Lower lobe of right lung (tissue), 2 donors: ENCODE measurements around the gene BSN. TPM values are rescaled to one million over a fixed set of nuclear protein-coding genes. Genes with fewer than 3 reads are reported as not detected.

Experiments
- ATAC-seq, 2 donors: fragments of 200-7000 bp; cut with Tn5 transposase; one replicate each; pipeline ENCODE4 v1.9.1; 2020 to 2022; ENCODE audit warnings: mild to moderate bottlenecking in 2 of 2, moderate library complexity in 2 of 2
- DNase-seq: peaks from one replicate; pipeline ENCODE4 v3.0.0-alpha.2; 2020
- H3K27ac ChIP-seq: fragments of 200-600 bp; one replicate; pipeline ENCODE4 v1.8.0; 2022
- H3K27me3 ChIP-seq: fragments of 200-600 bp; one replicate; pipeline ENCODE4 v1.8.0; 2022; ENCODE audit warnings: low read depth
- H3K36me3 ChIP-seq: fragments of 200-600 bp; one replicate; pipeline ENCODE4 v1.8.0; 2022; ENCODE audit warnings: mild to moderate bottlenecking
- H3K4me1 ChIP-seq: fragments of 200-600 bp; one replicate; pipeline ENCODE4 v1.8.0; 2022
- H3K4me3 ChIP-seq: fragments of 200-600 bp; one replicate; pipeline ENCODE4 v1.8.0; 2022; ENCODE audit warnings: mild to moderate bottlenecking
- H3K9me3 ChIP-seq: fragments of 200-600 bp; one replicate; pipeline ENCODE4 v1.8.0; 2022
- intact Hi-C: fragments of 100-400 bp; cut with DNase I; formaldehyde crosslinking; loops from one replicate; pipeline ENCODE4 v1.11.0; 2022
- total RNA-seq: library from RNA; stranded (reverse); fragmentation: NEBNext Ultra II Directional; extraction: Animal tissue kit (Norgen Biotek cat#: 25700); gene quantifications from one replicate; pipeline ENCODE4 v1.2.1, GENCODE V29; 2021
- TF ChIP-seq, protein P1 (sequence below): fragments of 200-600 bp; IDR thresholded peaks from one replicate; pipeline ENCODE4 v1.8.0; 2022; ENCODE audit warnings: antibody characterized with exemption, mild to moderate bottlenecking
- donor health status: DM: no; HTN: yes; CAD: no; lungs with severe emphysema.

Gene BSN
- total RNA-seq, 1 donor from 2014 or later = 0.35 TPM

DNA sequence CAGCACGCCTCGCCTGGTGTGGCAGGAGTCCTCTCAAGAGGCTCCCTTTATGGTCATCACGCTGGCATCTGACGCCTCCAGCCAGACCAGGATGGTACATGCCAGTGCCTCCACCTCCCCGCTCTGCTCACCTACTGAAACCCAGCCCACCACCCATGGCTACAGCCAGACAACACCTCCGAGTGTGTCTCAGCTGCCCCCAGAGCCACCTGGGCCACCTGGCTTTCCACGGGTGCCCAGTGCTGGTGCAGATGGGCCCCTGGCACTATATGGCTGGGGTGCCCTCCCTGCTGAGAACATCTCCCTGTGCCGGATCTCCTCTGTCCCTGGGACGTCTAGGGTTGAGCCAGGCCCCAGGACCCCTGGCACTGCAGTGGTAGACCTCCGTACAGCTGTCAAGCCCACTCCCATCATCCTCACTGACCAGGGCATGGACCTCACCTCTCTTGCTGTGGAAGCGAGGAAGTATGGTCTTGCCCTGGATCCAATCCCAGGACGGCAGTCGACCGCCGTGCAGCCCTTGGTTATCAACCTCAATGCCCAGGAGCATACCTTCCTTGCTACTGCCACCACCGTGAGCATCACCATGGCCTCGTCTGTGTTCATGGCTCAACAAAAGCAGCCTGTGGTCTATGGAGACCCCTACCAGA, 100.0 kb downstream of the BSN start:
- Histone ChIP-seq H3K4me3 (no peak overlapping the region), H3K27ac (no peak overlapping the region), H3K4me1 (no peaks in the 10 kb centered on the region), H3K27me3 (no peaks in the 10 kb centered on the region), H3K36me3 (no peaks in the 10 kb centered on the region), H3K9me3 (no peaks in the 10 kb centered on the region)
- intact Hi-C loops = no loop called here
- no peak for DNase-seq
- TF ChIP-seq, protein P1, sequence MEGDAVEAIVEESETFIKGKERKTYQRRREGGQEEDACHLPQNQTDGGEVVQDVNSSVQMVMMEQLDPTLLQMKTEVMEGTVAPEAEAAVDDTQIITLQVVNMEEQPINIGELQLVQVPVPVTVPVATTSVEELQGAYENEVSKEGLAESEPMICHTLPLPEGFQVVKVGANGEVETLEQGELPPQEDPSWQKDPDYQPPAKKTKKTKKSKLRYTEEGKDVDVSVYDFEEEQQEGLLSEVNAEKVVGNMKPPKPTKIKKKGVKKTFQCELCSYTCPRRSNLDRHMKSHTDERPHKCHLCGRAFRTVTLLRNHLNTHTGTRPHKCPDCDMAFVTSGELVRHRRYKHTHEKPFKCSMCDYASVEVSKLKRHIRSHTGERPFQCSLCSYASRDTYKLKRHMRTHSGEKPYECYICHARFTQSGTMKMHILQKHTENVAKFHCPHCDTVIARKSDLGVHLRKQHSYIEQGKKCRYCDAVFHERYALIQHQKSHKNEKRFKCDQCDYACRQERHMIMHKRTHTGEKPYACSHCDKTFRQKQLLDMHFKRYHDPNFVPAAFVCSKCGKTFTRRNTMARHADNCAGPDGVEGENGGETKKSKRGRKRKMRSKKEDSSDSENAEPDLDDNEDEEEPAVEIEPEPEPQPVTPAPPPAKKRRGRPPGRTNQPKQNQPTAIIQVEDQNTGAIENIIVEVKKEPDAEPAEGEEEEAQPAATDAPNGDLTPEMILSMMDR = no peak
- no peak for ATAC-seq

DNA sequence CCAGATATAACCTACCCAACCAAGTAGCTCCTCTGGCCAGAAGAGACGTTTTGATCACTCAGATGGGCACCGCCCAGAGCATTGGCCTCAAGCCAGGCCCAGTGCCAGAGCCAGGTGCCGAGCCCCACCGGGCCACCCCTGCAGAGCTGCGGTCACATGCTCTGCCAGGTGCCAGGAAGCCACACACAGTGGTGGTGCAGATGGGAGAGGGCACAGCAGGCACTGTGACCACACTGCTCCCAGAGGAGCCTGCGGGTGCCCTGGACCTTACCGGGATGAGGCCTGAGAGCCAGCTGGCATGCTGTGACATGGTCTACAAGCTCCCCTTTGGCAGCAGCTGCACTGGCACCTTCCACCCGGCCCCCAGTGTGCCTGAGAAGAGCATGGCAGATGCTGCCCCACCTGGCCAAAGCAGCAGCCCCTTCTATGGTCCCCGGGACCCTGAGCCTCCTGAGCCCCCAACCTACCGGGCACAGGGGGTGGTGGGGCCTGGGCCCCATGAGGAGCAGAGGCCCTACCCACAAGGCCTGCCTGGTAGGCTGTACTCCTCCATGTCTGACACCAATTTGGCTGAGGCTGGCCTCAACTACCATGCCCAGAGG, 100.8 kb downstream of the BSN start:
- no peak for DNase-seq
- Histone ChIP-seq H3K9me3 (no peaks in the 10 kb centered on the region), H3K27me3 (no peaks in the 10 kb centered on the region), H3K27ac (no peak overlapping the region), H3K36me3 (no peaks in the 10 kb centered on the region), H3K4me3 (no peak overlapping the region), H3K4me1 (no peaks in the 10 kb centered on the region)
- intact Hi-C loops = no loop called here
- no peak for ATAC-seq
- TF ChIP-seq, protein P1 = no peak

DNA sequence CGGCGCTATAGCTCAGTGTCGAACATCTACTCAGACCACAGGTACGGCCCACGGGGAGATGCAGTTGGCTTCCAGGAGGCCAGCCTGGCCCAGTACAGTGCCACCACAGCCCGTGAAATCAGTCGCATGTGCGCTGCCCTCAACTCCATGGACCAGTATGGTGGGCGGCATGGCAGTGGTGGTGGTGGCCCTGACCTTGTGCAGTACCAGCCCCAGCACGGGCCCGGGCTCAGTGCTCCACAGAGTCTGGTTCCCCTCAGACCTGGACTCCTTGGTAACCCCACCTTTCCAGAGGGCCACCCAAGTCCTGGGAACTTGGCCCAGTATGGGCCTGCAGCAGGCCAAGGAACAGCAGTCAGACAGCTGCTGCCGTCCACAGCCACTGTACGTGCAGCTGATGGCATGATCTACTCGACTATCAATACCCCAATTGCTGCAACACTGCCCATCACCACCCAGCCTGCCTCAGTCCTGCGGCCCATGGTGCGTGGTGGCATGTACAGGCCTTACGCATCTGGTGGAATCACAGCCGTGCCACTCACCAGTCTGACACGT, 101.5 kb downstream of the BSN start:
- Histone ChIP-seq H3K27ac (no peak overlapping the region), H3K4me1 (no peaks in the 10 kb centered on the region), H3K36me3 (no peaks in the 10 kb centered on the region), H3K4me3 (no peak overlapping the region), H3K27me3 (no peaks in the 10 kb centered on the region), H3K9me3 (no peaks in the 10 kb centered on the region)
- DNase-seq (no peak), ATAC-seq (no peak)
- TF ChIP-seq, protein P1 = no peak
- intact Hi-C loops = no loop called here

DNA sequence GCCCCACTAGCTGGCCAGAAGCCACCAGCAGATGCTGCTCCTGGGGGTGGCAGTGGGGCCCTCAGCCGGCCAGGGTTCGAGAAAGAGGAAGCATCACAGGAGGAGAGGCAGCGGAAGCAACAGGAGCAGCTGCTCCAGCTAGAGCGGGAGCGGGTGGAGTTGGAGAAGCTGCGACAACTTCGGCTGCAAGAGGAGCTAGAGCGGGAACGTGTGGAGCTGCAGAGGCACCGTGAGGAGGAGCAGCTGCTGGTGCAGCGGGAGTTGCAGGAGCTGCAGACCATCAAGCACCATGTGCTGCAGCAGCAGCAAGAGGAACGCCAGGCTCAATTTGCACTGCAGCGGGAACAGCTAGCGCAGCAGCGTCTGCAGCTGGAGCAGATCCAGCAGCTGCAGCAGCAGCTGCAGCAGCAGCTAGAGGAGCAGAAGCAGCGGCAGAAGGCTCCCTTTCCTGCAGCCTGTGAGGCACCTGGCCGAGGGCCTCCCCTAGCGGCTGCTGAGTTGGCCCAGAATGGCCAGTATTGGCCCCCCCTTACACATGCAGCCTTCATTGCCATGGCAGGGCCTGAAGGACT, 102.3 kb downstream of the BSN start:
- DNase-seq (no peak), ATAC-seq (no peak)
- H3K4me1 ChIP-seq = no peaks in the 10 kb centered on the region
- TF ChIP-seq, protein P1 = no peak
- no peak overlapping the region for H3K4me3 ChIP-seq
- no peaks in the 10 kb centered on the region for H3K27me3 ChIP-seq
- no peaks in the 10 kb centered on the region for H3K36me3 ChIP-seq
- no peaks in the 10 kb centered on the region for H3K9me3 ChIP-seq
- no peak overlapping the region for H3K27ac ChIP-seq
- intact Hi-C loops = no loop called here

DNA sequence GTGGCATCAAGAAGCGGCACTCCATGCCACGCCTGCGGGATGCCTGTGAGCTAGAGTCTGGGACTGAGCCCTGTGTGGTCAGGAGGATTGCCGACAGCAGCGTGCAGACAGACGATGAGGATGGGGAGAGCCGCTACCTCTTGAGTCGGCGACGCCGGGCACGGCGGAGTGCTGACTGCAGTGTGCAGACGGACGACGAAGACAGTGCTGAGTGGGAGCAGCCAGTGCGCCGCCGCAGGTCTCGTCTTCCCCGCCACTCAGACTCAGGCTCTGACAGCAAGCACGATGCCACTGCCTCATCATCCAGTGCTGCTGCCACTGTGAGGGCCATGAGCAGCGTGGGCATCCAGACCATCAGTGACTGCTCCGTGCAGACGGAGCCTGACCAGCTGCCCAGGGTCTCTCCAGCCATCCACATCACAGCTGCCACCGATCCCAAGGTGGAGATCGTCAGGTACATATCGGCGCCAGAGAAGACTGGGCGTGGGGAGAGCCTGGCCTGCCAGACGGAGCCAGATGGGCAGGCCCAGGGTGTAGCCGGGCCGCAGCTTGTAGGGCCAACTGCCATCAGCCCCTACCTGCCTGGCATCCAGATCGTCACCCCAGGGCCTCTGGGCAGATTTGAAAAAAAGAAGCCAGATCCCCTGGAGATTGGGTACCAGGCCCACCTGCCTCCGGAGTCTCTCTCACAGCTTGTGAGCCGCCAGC, 103.1 kb downstream of the BSN start:
- no peak overlapping the region for H3K4me3 ChIP-seq
- intact Hi-C loops = no loop called here
- no peaks in the 10 kb centered on the region for H3K4me1 ChIP-seq
- H3K27me3 ChIP-seq = no peaks in the 10 kb centered on the region
- no peak overlapping the region for H3K27ac ChIP-seq
- H3K9me3 ChIP-seq = no peaks in the 10 kb centered on the region
- DNase-seq = no peak
- ATAC-seq = no peak
- no peaks in the 10 kb centered on the region for H3K36me3 ChIP-seq
- TF ChIP-seq, protein P1 = no peak
